HL-60 (cell line): ENCODE results near the gene SLC35E4.

Source experiments
- DNase-seq, 2 experiments: peaks; one replicate each; pipeline ENCODE4 v3.0.0-alpha.2; 2010 to 2020; ENCODE audit warnings: low read depth in 1 of 2, low spot score in 1 of 2
- H3K27ac ChIP-seq: fragments of 250-450 bp; sonication (Bioruptor Pico); replicated peaks from 2 replicates; pipeline ENCODE4 v1.5.1; 2020; ENCODE audit warnings: mild to moderate bottlenecking, moderate library complexity
- H3K27me3 ChIP-seq: fragments of 250-450 bp; sonication (Bioruptor Pico); 2 replicates; pipeline ENCODE4 v1.5.1; 2021; ENCODE audit warnings: mild to moderate bottlenecking, moderate library complexity; ENCODE audit not compliant: insufficient read depth, poor library complexity, severe bottlenecking
- H3K4me3 ChIP-seq: replicated peaks from 2 replicates; pipeline ENCODE4 v1.5.1; 2011; ENCODE audit warnings: mild to moderate bottlenecking, control low read depth, low read length; ENCODE audit not compliant: insufficient read depth
- CTCF ChIP-seq: IDR thresholded peaks from one replicate; pipeline ENCODE4 v1.5.1; 2011; ENCODE audit warnings: low read length, control low read depth, inconsistent platforms; ENCODE audit not compliant: insufficient read depth
- GABPA ChIP-seq: IDR thresholded peaks from 2 replicates; pipeline ENCODE4 v1.6.1; 2012; ENCODE audit warnings: low read depth
- POLR2AphosphoS5 ChIP-seq: IDR thresholded peaks from 2 replicates; pipeline ENCODE4 v1.6.1; 2012; ENCODE audit warnings: low read depth
- REST ChIP-seq: IDR thresholded peaks from 2 replicates; pipeline ENCODE4 v1.6.1; 2012; ENCODE audit warnings: low read depth; ENCODE audit not compliant: insufficient replicate concordance
- SPI1 ChIP-seq: IDR thresholded peaks from 2 replicates; pipeline ENCODE4 v1.6.1; 2012; ENCODE audit warnings: low read depth, mild to moderate bottlenecking, borderline replicate concordance

SLC35E4 gene

GRCh38 chr22:30606455-30607299 is 28.9 kb upstream of the SLC35E4 start, which contains the start of gene TCN2:
TCN2 (plus strand) TSS chr22:30607174; CDS start chr22:30607332, 158 bp downstream.
- H3K4me3 ChIP-seq = peak within 1 kb of the TSS; percentile 11; the same call in 1 of the 2 replicates
- H3K27me3 ChIP-seq = no peaks in the 10 kb centered on the region
- H3K27ac ChIP-seq = no peak within 1 kb of the TSS
- no peak for TF ChIP-seq CTCF
- no peak for TF ChIP-seq GABPA
- TF ChIP-seq POLR2AphosphoS5 = no peak
- DNase-seq = peak; percentile 66 to 71

GRCh38 chr22:30607300-30607930 is 28.2 kb upstream of the SLC35E4 start:
- DNase-seq = no peak
- Histone ChIP-seq H3K27ac (no peak overlapping the region), H3K27me3 (no peaks in the 10 kb centered on the region), H3K4me3 (no peak overlapping the region; the same call in 1 of the 2 replicates)
- TF ChIP-seq CTCF (no peak), POLR2AphosphoS5 (no peak), SPI1 (no peak), REST (no peak), GABPA (no peak)

GRCh38 chr22:30607939-30608338 is 27.6 kb upstream of the SLC35E4 start:
- DNase-seq = no peak
- Histone ChIP-seq H3K27me3 (no peaks in the 10 kb centered on the region), H3K27ac (no peak overlapping the region), H3K4me3 (no peak overlapping the region)
- TF ChIP-seq POLR2AphosphoS5 = no peak
- no peak for TF ChIP-seq CTCF
- TF ChIP-seq REST = no peak
- TF ChIP-seq GABPA = no peak
